Endothelial cell of umbilical vein (primary cell): Measurements from ENCODE around the gene DGKG.

Experiments used
- CTCF ChIP-seq, 2 donors: IDR thresholded peaks; 1 replicate in 1 of 2; 2 replicates in 1 of 2; pipeline ENCODE4 v1.5.1; 2011; ENCODE audit warnings: low read length in 2 of 2, mild to moderate bottlenecking in 2 of 2, moderate library complexity in 2 of 2, control low read depth in 1 of 2, inconsistent platforms in 1 of 2, low read depth in 1 of 2; ENCODE audit not compliant: insufficient read depth in 1 of 2; ENCODE audit errors: extremely low read depth in 1 of 2
- FOS ChIP-seq: IDR thresholded peaks from 2 replicates; pipeline ENCODE4 v1.6.1; 2011; ENCODE audit warnings: mild to moderate bottlenecking, low read length, moderate library complexity, borderline replicate concordance; ENCODE audit not compliant: insufficient read depth
- JUN ChIP-seq: IDR thresholded peaks from 2 replicates; pipeline ENCODE4 v1.6.1; 2011; ENCODE audit warnings: borderline replicate concordance, low read depth; ENCODE audit not compliant: insufficient read length, insufficient read depth

- TF ChIP-seq CTCF (IDR thresholded peaks at IDR 0.05; ENCODE audit: extremely low read depth in 1 of 2, insufficient read depth in 1 of 2, low read depth in 1 of 2, low read length in 2 of 2), result no peak
- no peak for TF ChIP-seq FOS
- no peak for TF ChIP-seq JUN
Observed at GRCh38 chr3:186317478-186317877, 44.6 kb downstream of the DGKG start.
